GM23338 (cell line): ENCODE data around the gene IFITM5. TPM values are rescaled to one million over a fixed set of nuclear protein-coding genes. Genes with fewer than 3 reads are reported as not detected.

Experiments used
- CREB1 ChIP-seq: fragments of 250-450 bp; sonication (Bioruptor Pico); IDR thresholded peaks from 2 replicates; pipeline ENCODE4 v1.5.0; 2020; ENCODE audit warnings: low read depth, mild to moderate bottlenecking, moderate library complexity
- CTCF ChIP-seq, 2 experiments: fragments of 200-600 bp in 1 of 2; sonication (generic) in 1 of 2; conservative IDR thresholded peaks; 2 replicates each; pipeline versions ENCODE4 v1.5.1 to v1.6.1; 2016 to 2017; ENCODE audit warnings: antibody characterized with exemption in 2 of 2, low read depth in 2 of 2, mild to moderate bottlenecking in 2 of 2, moderate library complexity in 1 of 2
- EZH2 ChIP-seq: fragments of 200-600 bp; sonication (generic); IDR thresholded peaks from one replicate; pipeline ENCODE4 v1.8.0; 2017; ENCODE audit warnings: antibody characterized with exemption, mild to moderate bottlenecking, low read depth; ENCODE audit not compliant: unreplicated experiment
- EZH2phosphoT487 ChIP-seq: fragments of 200-600 bp; sonication (generic); IDR thresholded peaks from one replicate; pipeline ENCODE4 v1.8.1; 2018; ENCODE audit warnings: antibody characterized with exemption; ENCODE audit not compliant: unreplicated experiment
- STAT1 ChIP-seq: IDR thresholded peaks from one replicate; pipeline ENCODE4 v1.6.1; 2016; ENCODE audit warnings: antibody characterized with exemption; ENCODE audit not compliant: unreplicated experiment
- ZNF114 ChIP-seq: fragments of 250-450 bp; sonication (Bioruptor Pico); IDR thresholded peaks from 2 replicates; pipeline ENCODE4 v1.5.0; 2020; ENCODE audit warnings: mild to moderate bottlenecking, moderate library complexity
- ZNF331 ChIP-seq: fragments of 250-450 bp; sonication (Bioruptor Pico); IDR thresholded peaks from 2 replicates; pipeline ENCODE4 v1.5.0; 2020; ENCODE audit warnings: low read depth, mild to moderate bottlenecking, moderate library complexity
- ZNF462 ChIP-seq: fragments of 250-450 bp; sonication (Bioruptor Pico); IDR thresholded peaks from 2 replicates; pipeline ENCODE4 v1.5.0; 2020; ENCODE audit warnings: mild to moderate bottlenecking, moderate library complexity
- polyA plus RNA-seq: library from polyadenylated mRNA; unstranded; fragments of >200 nt; fragmentation: Nextera tagmentation; extraction: Ambion mirVana; gene quantifications from 2 replicates; pipeline ENCODE4 v1.2.1, GENCODE V29; 2016
- total RNA-seq: library from RNA; depleted of rRNA; stranded (reverse); fragments of >200 nt; shearing (Covaris generic); gene quantifications from 2 replicates; pipeline ENCODE4 v1.2.3, GENCODE V29; 2014

IFITM5 gene
- total and polyA plus RNA-seq, 2 experiments from 2014 or later, result not detected

- TF ChIP-seq ZNF462 (no peak), EZH2phosphoT487 (no peak), CREB1 (no peak), STAT1 (no peak), ZNF114 (CRISPR knock-in tag) (no peak), ZNF331 (CRISPR knock-in tag) (no peak), EZH2 (no peak), CTCF (conservative IDR thresholded peaks at IDR 0.05; ENCODE audit: low read depth in 2 of 2) (no peak)
Measured at GRCh38 chr11:344836-345578, 45.7 kb upstream of the IFITM5 start (continued).
